HepG2 (cell line): ENCODE measurements around the gene ZNF512B. TPM values are rescaled to one million over a fixed set of nuclear protein-coding genes. Genes with fewer than 3 reads are reported as not detected.

Source experiments
- CTCF ChIP-seq: sonication (generic); formaldehyde crosslinking; IDR thresholded peaks from 2 replicates; pipeline ENCODE4 v1.5.0; 2020; ENCODE audit warnings: mild to moderate bottlenecking, missing genetic modification reagents, moderate library complexity
- DPF2 ChIP-seq: sonication (generic); formaldehyde crosslinking; IDR thresholded peaks from 2 replicates; pipeline ENCODE4 v1.4.0; 2020; ENCODE audit warnings: mild to moderate bottlenecking, low read depth, missing genetic modification reagents, borderline replicate concordance
- ERF ChIP-seq: IDR thresholded peaks from 2 replicates; pipeline ENCODE4 v1.6.1; 2018; ENCODE audit warnings: missing biosample characterization, missing genetic modification reagents
- KAT8 ChIP-seq: IDR thresholded peaks from 2 replicates; pipeline ENCODE4 v1.6.1; 2016; ENCODE audit warnings: missing genetic modification reagents, missing compliant biosample characterization
- MAFG ChIP-seq: sonication (generic); formaldehyde crosslinking; IDR thresholded peaks from 2 replicates; pipeline ENCODE4 v1.5.1; 2020; ENCODE audit warnings: mild to moderate bottlenecking, missing genetic modification reagents
- PHF8 ChIP-seq: sonication (generic); formaldehyde crosslinking; IDR thresholded peaks from 2 replicates; pipeline ENCODE4 v1.5.0; 2020; ENCODE audit warnings: missing genetic modification reagents
- SALL2 ChIP-seq: sonication (generic); formaldehyde crosslinking; IDR thresholded peaks from 2 replicates; pipeline ENCODE4 v1.8.1; 2023; ENCODE audit warnings: mild to moderate bottlenecking, missing genetic modification reagents, inconsistent platforms
- TFAP4 ChIP-seq: sonication (generic); IDR thresholded peaks from 2 replicates; pipeline ENCODE4 v1.6.1; 2016; ENCODE audit warnings: low read depth, borderline replicate concordance
- ZMAT3 ChIP-seq: sonication (generic); formaldehyde crosslinking; conservative IDR thresholded peaks from 2 replicates; pipeline ENCODE4 v1.7.0; 2021; ENCODE audit warnings: missing genetic modification reagents
- ZMYM4 ChIP-seq: sonication (generic); formaldehyde crosslinking; IDR thresholded peaks from 2 replicates; pipeline ENCODE4 v1.8.1; 2023; ENCODE audit warnings: mild to moderate bottlenecking, missing genetic modification reagents
- ZNF362 ChIP-seq: sonication (generic); formaldehyde crosslinking; IDR thresholded peaks from 2 replicates; pipeline ENCODE4 v1.4.0; 2020; ENCODE audit warnings: missing genetic modification reagents, mild to moderate bottlenecking, borderline replicate concordance
- ZNF468 ChIP-seq: sonication (generic); formaldehyde crosslinking; IDR thresholded peaks from 2 replicates; pipeline ENCODE4 v1.8.0; 2022; ENCODE audit warnings: mild to moderate bottlenecking, moderate library complexity, missing genetic modification reagents
- ZNF563 ChIP-seq: sonication (generic); formaldehyde crosslinking; IDR thresholded peaks from 2 replicates; pipeline ENCODE4 v1.8.0; 2022; ENCODE audit warnings: mild to moderate bottlenecking, moderate library complexity, missing genetic modification reagents
- ZNF616 ChIP-seq: sonication (generic); formaldehyde crosslinking; IDR thresholded peaks from 2 replicates; pipeline ENCODE4 v1.5.0; 2020; ENCODE audit warnings: low read depth, mild to moderate bottlenecking, missing genetic modification reagents
- ZNF670 ChIP-seq: sonication (generic); formaldehyde crosslinking; IDR thresholded peaks from 2 replicates; pipeline ENCODE4 v1.8.0; 2022; ENCODE audit warnings: mild to moderate bottlenecking, missing genetic modification reagents, borderline replicate concordance
- ZNF724P ChIP-seq: sonication (generic); formaldehyde crosslinking; IDR thresholded peaks from 2 replicates; pipeline ENCODE4 v1.8.0; 2022; ENCODE audit warnings: missing genetic modification reagents, borderline replicate concordance
- ZSCAN25 ChIP-seq: sonication (generic); formaldehyde crosslinking; IDR thresholded peaks from 2 replicates; pipeline ENCODE4 v1.8.0; 2022; ENCODE audit warnings: mild to moderate bottlenecking, missing genetic modification reagents
- polyA plus RNA-seq, 8 experiments: library from polyadenylated mRNA; depleted of rRNA in 3 of 8; stranded (reverse) in 7 of 8; unstranded in 1 of 8; fragments of >200 nt; fragmentation: Illumina TruSeq in 4 of 8; extraction: Trizol in 4 of 8; gene quantifications; 2 replicates each; pipeline versions ENCODE4 v1.2.1 to v1.2.3, GENCODE V29; 2011 to 2016; ENCODE audit warnings: low read depth in 4 of 8, missing spikeins in 1 of 8, mixed read lengths in 1 of 8; ENCODE audit not compliant: insufficient read depth in 1 of 8
- total RNA-seq, 5 experiments: library from RNA; depleted of rRNA; stranded (reverse); fragments of >200 nt; fragmentation: Illumina TruSeq; extraction: Trizol; gene quantifications; 2 replicates each; pipeline ENCODE4 v1.2.3, GENCODE V29; 2016; ENCODE audit warnings: low read depth in 1 of 5
- TF ChIP-seq, protein P1 (sequence below): sonication (generic); formaldehyde crosslinking; IDR thresholded peaks from 2 replicates; pipeline ENCODE4 v1.4.0; 2020; ENCODE audit warnings: missing genetic modification reagents
- TF ChIP-seq, protein P2 (sequence below): fragments of 450-650 bp; IDR thresholded peaks from 2 replicates; pipeline ENCODE4 v1.6.1; 2017

The ZNF512B gene
- total and polyA plus RNA-seq, 2 of the 13 experiments (the other 11 are each of a cell fraction or from before 2014, with no cell fraction given) = 11.5 to 30.6 TPM

DNA sequence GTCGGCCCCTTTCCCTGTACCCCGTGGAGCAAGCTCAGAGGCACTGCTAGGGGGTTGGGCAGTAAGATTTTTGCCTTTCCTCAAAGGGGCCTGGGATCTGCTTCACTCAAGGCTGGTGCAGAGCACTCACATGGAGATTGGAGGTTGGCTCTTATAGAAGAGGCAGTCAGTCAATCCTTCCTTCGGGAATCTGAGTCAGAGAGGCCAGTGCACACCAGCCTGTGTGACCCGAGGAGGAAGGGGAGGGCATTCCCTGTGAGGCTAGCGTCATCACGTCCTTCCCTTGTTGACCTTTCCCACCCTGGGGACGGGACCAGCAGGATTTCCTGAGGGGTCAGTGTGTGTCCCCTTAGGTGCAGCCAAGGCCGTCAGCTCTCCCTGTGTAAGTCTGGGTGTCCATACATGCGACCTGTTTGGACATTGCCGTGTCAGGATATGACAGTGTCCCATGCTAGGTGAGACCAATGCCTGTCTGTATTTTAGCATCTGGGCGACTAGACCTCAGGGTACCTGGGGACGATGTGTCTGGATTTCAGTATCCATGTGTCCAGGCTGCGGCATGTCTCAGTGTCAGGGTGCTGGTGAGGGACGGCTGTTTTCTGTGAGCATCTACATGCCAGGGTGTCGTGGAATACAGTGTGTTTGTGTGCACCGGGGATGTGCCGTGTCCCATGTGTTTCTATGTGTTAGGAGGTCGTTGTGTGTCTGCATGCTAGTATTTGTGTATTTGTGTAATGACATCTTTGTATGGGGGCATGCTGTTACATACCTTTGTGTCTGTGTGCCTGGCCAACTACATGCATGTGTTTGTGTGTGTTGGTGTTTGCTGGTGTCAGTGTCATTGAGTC is 2.8 kb upstream of the ZNF512B start (continued):
- TF ChIP-seq TFAP4 (0 out of 2 replicates have a peak, but pooled peaks have one; percentile 17), MAFG (CRISPR knock-in tag) (no peak), ZMYM4 (CRISPR knock-in tag) (no peak), CTCF (CRISPR knock-in tag) (peak; percentile 19; the same call in 1 of the 2 replicates), KAT8 (CRISPR knock-in tag) (0 out of 2 replicates have a peak, but pooled peaks have one; percentile 20), SALL2 (CRISPR knock-in tag) (0 out of 2 replicates have a peak, but pooled peaks have one; percentile 36), ZNF468 (CRISPR knock-in tag) (peak; percentile 79; the same call in 1 of the 2 replicates), ERF (peak; percentile 20; the same call in 1 of the 2 replicates), ZNF616 (CRISPR knock-in tag) (0 out of 2 replicates have a peak, but pooled peaks have one; percentile 4), ZNF362 (CRISPR knock-in tag) (no peak), ZMAT3 (CRISPR knock-in tag) (peak; percentile 26; the same call in 1 of the 2 replicates), ZNF563 (CRISPR knock-in tag) (no peak), DPF2 (CRISPR knock-in tag) (peak; percentile 48), PHF8 (CRISPR knock-in tag) (no peak), ZNF670 (CRISPR knock-in tag) (no peak), ZNF724P (0 out of 2 replicates have a peak, but pooled peaks have one; percentile 53), ZSCAN25 (CRISPR knock-in tag) (0 out of 2 replicates have a peak, but pooled peaks have one; percentile 46)
- TF ChIP-seq, protein P1, sequence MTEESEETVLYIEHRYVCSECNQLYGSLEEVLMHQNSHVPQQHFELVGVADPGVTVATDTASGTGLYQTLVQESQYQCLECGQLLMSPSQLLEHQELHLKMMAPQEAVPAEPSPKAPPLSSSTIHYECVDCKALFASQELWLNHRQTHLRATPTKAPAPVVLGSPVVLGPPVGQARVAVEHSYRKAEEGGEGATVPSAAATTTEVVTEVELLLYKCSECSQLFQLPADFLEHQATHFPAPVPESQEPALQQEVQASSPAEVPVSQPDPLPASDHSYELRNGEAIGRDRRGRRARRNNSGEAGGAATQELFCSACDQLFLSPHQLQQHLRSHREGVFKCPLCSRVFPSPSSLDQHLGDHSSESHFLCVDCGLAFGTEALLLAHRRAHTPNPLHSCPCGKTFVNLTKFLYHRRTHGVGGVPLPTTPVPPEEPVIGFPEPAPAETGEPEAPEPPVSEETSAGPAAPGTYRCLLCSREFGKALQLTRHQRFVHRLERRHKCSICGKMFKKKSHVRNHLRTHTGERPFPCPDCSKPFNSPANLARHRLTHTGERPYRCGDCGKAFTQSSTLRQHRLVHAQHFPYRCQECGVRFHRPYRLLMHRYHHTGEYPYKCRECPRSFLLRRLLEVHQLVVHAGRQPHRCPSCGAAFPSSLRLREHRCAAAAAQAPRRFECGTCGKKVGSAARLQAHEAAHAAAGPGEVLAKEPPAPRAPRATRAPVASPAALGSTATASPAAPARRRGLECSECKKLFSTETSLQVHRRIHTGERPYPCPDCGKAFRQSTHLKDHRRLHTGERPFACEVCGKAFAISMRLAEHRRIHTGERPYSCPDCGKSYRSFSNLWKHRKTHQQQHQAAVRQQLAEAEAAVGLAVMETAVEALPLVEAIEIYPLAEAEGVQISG (CRISPR knock-in tag) = no peak; the same call in 1 of the 2 replicates
- TF ChIP-seq, protein P2, sequence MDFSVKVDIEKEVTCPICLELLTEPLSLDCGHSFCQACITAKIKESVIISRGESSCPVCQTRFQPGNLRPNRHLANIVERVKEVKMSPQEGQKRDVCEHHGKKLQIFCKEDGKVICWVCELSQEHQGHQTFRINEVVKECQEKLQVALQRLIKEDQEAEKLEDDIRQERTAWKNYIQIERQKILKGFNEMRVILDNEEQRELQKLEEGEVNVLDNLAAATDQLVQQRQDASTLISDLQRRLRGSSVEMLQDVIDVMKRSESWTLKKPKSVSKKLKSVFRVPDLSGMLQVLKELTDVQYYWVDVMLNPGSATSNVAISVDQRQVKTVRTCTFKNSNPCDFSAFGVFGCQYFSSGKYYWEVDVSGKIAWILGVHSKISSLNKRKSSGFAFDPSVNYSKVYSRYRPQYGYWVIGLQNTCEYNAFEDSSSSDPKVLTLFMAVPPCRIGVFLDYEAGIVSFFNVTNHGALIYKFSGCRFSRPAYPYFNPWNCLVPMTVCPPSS = no peak
